WTC11 (cell line): ENCODE data around the gene C3orf18. TPM values are rescaled to one million over a fixed set of nuclear protein-coding genes. Genes with fewer than 3 reads are reported as not detected.
A peak's percentile ranks its signal among the peaks of the same experiment; 100 is the strongest.

Experiments used
- ATAC-seq: fragments of 200-7000 bp; cut with Tn5 transposase; 2 replicates; pipeline ENCODE4 v1.10.0; 2021; ENCODE audit warnings: mild to moderate bottlenecking, moderate library complexity
- CTCF ChIA-PET: fragments of 300-600 bp; sonication (Branson Sonifier 250); formaldehyde crosslinking; loops from one replicate; lab custom pipeline; 2021; ENCODE audit warnings: antibody characterized with exemption; lab: Charles Lee
- POLR2A ChIA-PET: fragments of 350-600 bp; sonication (Branson Sonifier 250); formaldehyde crosslinking; loops from one replicate; lab custom pipeline; 2021; ENCODE audit warnings: antibody characterized with exemption; lab: Charles Lee
- DNase-seq: peaks from one replicate; pipeline ENCODE4 v3.0.0; 2021; ENCODE audit warnings: low spot score
- H3K27ac Mint-ChIP-seq: 2 replicates; pipeline ENCODE4 v1.8.0; 2021; ENCODE audit warnings: mixed read lengths
- H3K27me3 Mint-ChIP-seq: 2 replicates; pipeline ENCODE4 v1.8.0; 2021; ENCODE audit warnings: low read depth, mild to moderate bottlenecking, moderate library complexity, mixed read lengths
- H3K36me3 Mint-ChIP-seq: 2 replicates; pipeline ENCODE4 v1.8.0; 2021; ENCODE audit warnings: mixed read lengths
- H3K4me1 Mint-ChIP-seq: 2 replicates; pipeline ENCODE4 v1.8.0; 2022; ENCODE audit warnings: mixed read lengths
- H3K4me3 Mint-ChIP-seq: 2 replicates; pipeline ENCODE4 v1.8.0; 2021; ENCODE audit warnings: mild to moderate bottlenecking, moderate library complexity, mixed read lengths
- H3K9me3 Mint-ChIP-seq: 2 replicates; pipeline ENCODE4 v1.8.0; 2021; ENCODE audit warnings: mixed read lengths
- ATF3 ChIP-seq: sonication (generic); formaldehyde crosslinking; conservative IDR thresholded peaks from 2 replicates; pipeline ENCODE4 v1.8.1; 2022; ENCODE audit warnings: mild to moderate bottlenecking, missing genetic modification reagents
- ATF6 ChIP-seq: sonication (generic); formaldehyde crosslinking; IDR thresholded peaks from 2 replicates; pipeline ENCODE4 v1.8.1; 2023; ENCODE audit warnings: mild to moderate bottlenecking, missing genetic modification reagents
- CREM ChIP-seq: sonication (generic); formaldehyde crosslinking; IDR thresholded peaks from 2 replicates; pipeline ENCODE4 v1.8.1; 2022; ENCODE audit warnings: mild to moderate bottlenecking, missing genetic modification reagents, moderate library complexity
- E2F5 ChIP-seq: sonication (generic); formaldehyde crosslinking; IDR thresholded peaks from 2 replicates; pipeline ENCODE4 v1.8.1; 2022; ENCODE audit warnings: mild to moderate bottlenecking, moderate library complexity, missing genetic modification reagents
- ELF4 ChIP-seq: sonication (generic); formaldehyde crosslinking; IDR thresholded peaks from 2 replicates; pipeline ENCODE4 v1.8.1; 2022; ENCODE audit warnings: low read depth, mild to moderate bottlenecking, moderate library complexity, missing genetic modification reagents
- EMX1 ChIP-seq: fragments of 250-450 bp; sonication (Bioruptor Pico); IDR thresholded peaks from 2 replicates; pipeline ENCODE4 v1.8.0; 2021; ENCODE audit warnings: mild to moderate bottlenecking
- ESRRA ChIP-seq: sonication (generic); formaldehyde crosslinking; IDR thresholded peaks from 2 replicates; pipeline ENCODE4 v1.8.1; 2022; ENCODE audit warnings: mild to moderate bottlenecking, missing genetic modification reagents, borderline replicate concordance
- ETV6 ChIP-seq: sonication (generic); formaldehyde crosslinking; IDR thresholded peaks from 2 replicates; pipeline ENCODE4 v1.8.1; 2022; ENCODE audit warnings: mild to moderate bottlenecking, missing genetic modification reagents
- FOXK1 ChIP-seq: sonication (generic); formaldehyde crosslinking; IDR thresholded peaks from 2 replicates; pipeline ENCODE4 v1.8.0; 2022; ENCODE audit warnings: mild to moderate bottlenecking, moderate library complexity, missing genetic modification reagents
- FOXP1 ChIP-seq: sonication (generic); formaldehyde crosslinking; IDR thresholded peaks from 2 replicates; pipeline ENCODE4 v1.8.0; 2022; ENCODE audit warnings: missing genetic modification reagents, mild to moderate bottlenecking, moderate library complexity, borderline replicate concordance
- GABPB1 ChIP-seq: sonication (generic); formaldehyde crosslinking; IDR thresholded peaks from 2 replicates; pipeline ENCODE4 v1.8.1; 2023; ENCODE audit warnings: mild to moderate bottlenecking, missing genetic modification reagents
- GTF2I ChIP-seq: fragments of 250-450 bp; sonication (Bioruptor Pico); conservative IDR thresholded peaks from 2 replicates; pipeline ENCODE4 v1.4.0; 2021; ENCODE audit warnings: mild to moderate bottlenecking
- HMGXB4 ChIP-seq: sonication (generic); formaldehyde crosslinking; IDR thresholded peaks from 2 replicates; pipeline ENCODE4 v1.8.1; 2023; ENCODE audit warnings: mild to moderate bottlenecking, moderate library complexity, missing genetic modification reagents
- NFE2L1 ChIP-seq: sonication (generic); formaldehyde crosslinking; IDR thresholded peaks from 2 replicates; pipeline ENCODE4 v1.8.1; 2023; ENCODE audit warnings: missing genetic modification reagents
- NR1H2 ChIP-seq: sonication (generic); formaldehyde crosslinking; IDR thresholded peaks from 2 replicates; pipeline ENCODE4 v1.9.0; 2021; ENCODE audit warnings: mild to moderate bottlenecking, moderate library complexity, missing genetic modification reagents
- NR3C1 ChIP-seq: sonication (generic); formaldehyde crosslinking; conservative IDR thresholded peaks from 2 replicates; pipeline ENCODE4 v1.8.1; 2023; ENCODE audit warnings: low read depth, mild to moderate bottlenecking, missing genetic modification reagents
- OVOL2 ChIP-seq: fragments of 250-450 bp; sonication (Bioruptor Pico); IDR thresholded peaks from 2 replicates; pipeline ENCODE4 v1.9.0; 2021; ENCODE audit warnings: mild to moderate bottlenecking, borderline replicate concordance
- PREB ChIP-seq: sonication (generic); formaldehyde crosslinking; IDR thresholded peaks from 2 replicates; pipeline ENCODE4 v1.8.1; 2022; ENCODE audit warnings: mild to moderate bottlenecking, missing genetic modification reagents, moderate library complexity, borderline replicate concordance
- RORB ChIP-seq: fragments of 250-450 bp; sonication (Bioruptor Pico); IDR thresholded peaks from 2 replicates; pipeline ENCODE4 v1.9.0; 2021; ENCODE audit warnings: mild to moderate bottlenecking
- SMAD3 ChIP-seq: sonication (generic); formaldehyde crosslinking; IDR thresholded peaks from 2 replicates; pipeline ENCODE4 v1.8.0; 2022; ENCODE audit warnings: missing genetic modification reagents, mild to moderate bottlenecking, borderline replicate concordance
- SP1 ChIP-seq: sonication (generic); formaldehyde crosslinking; conservative IDR thresholded peaks from 2 replicates; pipeline ENCODE4 v1.8.1; 2022; ENCODE audit warnings: missing genetic modification reagents
- TEAD1 ChIP-seq: sonication (generic); formaldehyde crosslinking; IDR thresholded peaks from 2 replicates; pipeline ENCODE4 v1.8.0; 2022; ENCODE audit warnings: mild to moderate bottlenecking, missing genetic modification reagents
- ZNF232 ChIP-seq: sonication (generic); formaldehyde crosslinking; IDR thresholded peaks from 2 replicates; pipeline ENCODE4 v1.8.0; 2022; ENCODE audit warnings: mild to moderate bottlenecking, missing genetic modification reagents
- ZNF281 ChIP-seq: sonication (generic); formaldehyde crosslinking; IDR thresholded peaks from 2 replicates; pipeline ENCODE4 v1.8.0; 2023; ENCODE audit warnings: mild to moderate bottlenecking, missing genetic modification reagents
- total RNA-seq: library from RNA; stranded (reverse); gene quantifications from 3 replicates; pipeline ENCODE4 v1.2.3, GENCODE V29; 2021
- TF ChIP-seq, protein P1 (sequence below): sonication (generic); formaldehyde crosslinking; IDR thresholded peaks from 2 replicates; pipeline ENCODE4 v1.8.0; 2022; ENCODE audit warnings: mild to moderate bottlenecking, missing genetic modification reagents
- TF ChIP-seq, protein P2 (sequence below): sonication (generic); formaldehyde crosslinking; IDR thresholded peaks from 2 replicates; pipeline ENCODE4 v1.8.0; 2022; ENCODE audit warnings: mild to moderate bottlenecking, missing genetic modification reagents

The C3orf18 gene
- total RNA-seq, 1 experiment from 2014 or later = 12.1 TPM

GRCh38 chr3:50611464-50612233 is 44.1 kb upstream of the C3orf18 start, which contains the start of gene CISH (continued):
- TF ChIP-seq, protein P1, sequence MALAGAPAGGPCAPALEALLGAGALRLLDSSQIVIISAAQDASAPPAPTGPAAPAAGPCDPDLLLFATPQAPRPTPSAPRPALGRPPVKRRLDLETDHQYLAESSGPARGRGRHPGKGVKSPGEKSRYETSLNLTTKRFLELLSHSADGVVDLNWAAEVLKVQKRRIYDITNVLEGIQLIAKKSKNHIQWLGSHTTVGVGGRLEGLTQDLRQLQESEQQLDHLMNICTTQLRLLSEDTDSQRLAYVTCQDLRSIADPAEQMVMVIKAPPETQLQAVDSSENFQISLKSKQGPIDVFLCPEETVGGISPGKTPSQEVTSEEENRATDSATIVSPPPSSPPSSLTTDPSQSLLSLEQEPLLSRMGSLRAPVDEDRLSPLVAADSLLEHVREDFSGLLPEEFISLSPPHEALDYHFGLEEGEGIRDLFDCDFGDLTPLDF (CRISPR knock-in tag) = peak; percentile 90
- peak; percentile 84 for TF ChIP-seq SP1
- peak; percentile 98 for TF ChIP-seq ETV6 (CRISPR knock-in tag)
- TF ChIP-seq NR1H2 (CRISPR knock-in tag) = no peak
- TF ChIP-seq ELF4 = 0 out of 2 replicates have a peak, but pooled peaks have one; percentile 45
- no peak for TF ChIP-seq CREM (CRISPR knock-in tag)
- no peak; the same call in 1 of the 2 replicates for TF ChIP-seq ATF6
- no peak for TF ChIP-seq GTF2I (CRISPR knock-in tag)
- peak; percentile 79; the same call in 1 of the 2 replicates for TF ChIP-seq PREB (CRISPR knock-in tag)
- TF ChIP-seq NR3C1 = no peak
- 0 out of 2 replicates have a peak, but pooled peaks have one; percentile 67 for TF ChIP-seq ESRRA (CRISPR knock-in tag)
- no peak for TF ChIP-seq OVOL2 (CRISPR knock-in tag)
- peak; percentile 78 for TF ChIP-seq HMGXB4 (CRISPR knock-in tag)
- TF ChIP-seq EMX1 (CRISPR knock-in tag) = no peak
- peak; percentile 83; the same call in 1 of the 2 replicates for TF ChIP-seq ZNF232

DNA sequence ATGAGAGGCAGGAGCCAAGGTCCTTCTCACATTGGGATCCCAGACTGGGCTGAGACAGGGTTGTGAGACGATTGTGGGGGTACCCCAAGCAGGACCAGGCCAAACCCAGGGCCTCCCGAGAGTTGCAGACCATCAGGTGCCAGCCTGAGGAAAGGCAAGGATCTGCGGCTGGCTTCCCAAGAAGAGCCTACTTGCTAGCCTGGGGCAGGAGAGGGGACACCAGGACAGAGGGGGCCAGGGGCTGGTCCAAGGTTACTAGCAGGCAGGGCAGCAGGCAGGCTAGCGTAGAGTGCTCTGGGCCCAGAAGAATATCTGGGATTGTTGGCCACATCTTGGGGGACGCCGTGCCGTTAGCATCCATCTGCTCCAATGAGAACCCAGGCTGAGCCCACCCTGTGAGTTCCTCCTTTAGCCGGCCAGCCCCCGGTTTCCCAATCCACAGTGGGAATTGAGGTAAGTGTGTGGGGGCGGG is 43.5 kb upstream of the C3orf18 start:
- H3K4me3 Mint-ChIP-seq = peak overlapping the region; percentile 76
- H3K27ac Mint-ChIP-seq = no peak overlapping the region
- H3K36me3 Mint-ChIP-seq = no peaks in the 10 kb centered on the region
- ChIA-PET POLR2A (interaction anchor here (1.3 kb wide), 1 partner anchor 274 kb away, joined by 3 read pairs; no protein-coding TSS in a partner anchor), CTCF (interaction anchor here (1.0 to 10.1 kb wide), 35 partner anchors 9 to 824 kb away, joined by 3 to 202 read pairs (median 6); partner anchors contain the start of genes C3orf18, CYB561D2, HEMK1 and NPRL2)
- no peaks in the 10 kb centered on the region for H3K9me3 Mint-ChIP-seq
- H3K4me1 Mint-ChIP-seq = peaks cover 18% of the 10 kb centered on the region
- DNase-seq = no peak
- no peak for ATAC-seq
- peaks cover 51% of the 10 kb centered on the region for H3K27me3 Mint-ChIP-seq
- TF ChIP-seq TEAD1 (CRISPR knock-in tag) (no peak), ZNF281 (CRISPR knock-in tag) (no peak), SMAD3 (CRISPR knock-in tag) (no peak), FOXK1 (CRISPR knock-in tag) (no peak), EMX1 (CRISPR knock-in tag) (no peak), FOXP1 (no peak), ATF3 (no peak), RORB (CRISPR knock-in tag) (no peak), GABPB1 (CRISPR knock-in tag) (no peak), NFE2L1 (CRISPR knock-in tag) (no peak), OVOL2 (CRISPR knock-in tag) (no peak), E2F5 (CRISPR knock-in tag) (no peak)
- TF ChIP-seq, protein P2, sequence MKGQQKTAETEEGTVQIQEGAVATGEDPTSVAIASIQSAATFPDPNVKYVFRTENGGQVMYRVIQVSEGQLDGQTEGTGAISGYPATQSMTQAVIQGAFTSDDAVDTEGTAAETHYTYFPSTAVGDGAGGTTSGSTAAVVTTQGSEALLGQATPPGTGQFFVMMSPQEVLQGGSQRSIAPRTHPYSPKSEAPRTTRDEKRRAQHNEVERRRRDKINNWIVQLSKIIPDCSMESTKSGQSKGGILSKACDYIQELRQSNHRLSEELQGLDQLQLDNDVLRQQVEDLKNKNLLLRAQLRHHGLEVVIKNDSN = no peak
